Lower leg skin (tissue), 4 donors: ENCODE results near the gene GSTM2. TPM values are rescaled to one million over a fixed set of nuclear protein-coding genes. Genes with fewer than 3 reads are reported as not detected.
A peak's percentile ranks its signal among the peaks of the same experiment; 100 is the strongest.
"Not testable (repeated sequence)": the region's sequence is repeated elsewhere in the genome, so short reads cannot be mapped to it uniquely, and the experiment has no call there.

Experiments used
- DNase-seq, 2 donors: peaks; one replicate each; pipeline ENCODE4 v3.0.0-alpha.2; 2019; ENCODE audit warnings: low spot score in 2 of 2
- H3K4me3 ChIP-seq: fragments of 200-600 bp; sonication (generic); 2 replicates; pipeline ENCODE4 v1.5.1; 2017; ENCODE audit warnings: mild to moderate bottlenecking, low read depth; ENCODE audit not compliant: poor library complexity, severe bottlenecking
- POLR2A ChIP-seq, 2 donors: fragments of 450-650 bp; IDR thresholded peaks; one replicate each; pipeline ENCODE4 v1.6.1; 2016 to 2017; ENCODE audit warnings: antibody characterized with exemption in 2 of 2, mild to moderate bottlenecking in 1 of 2, moderate library complexity in 1 of 2
- WGBS, 2 donors: methylation state at CpG; one replicate each; pipeline ENCODE4 v1.1.5; 2018; 5-methylcytosine and 5-hydroxymethylcytosine counted together
- intact Hi-C: fragments of 100-400 bp; cut with DNase I; formaldehyde crosslinking; loops from one replicate; pipeline ENCODE4 v1.15.0; 2023; ENCODE audit warnings: low total_unique reads
- total RNA-seq, 4 donors: library from RNA; depleted of rRNA; stranded (reverse); fragments of >200 nt; gene quantifications; one replicate each; pipeline ENCODE4 v1.1.0, GENCODE V29; 2016
- TF ChIP-seq, protein P1 (sequence below), 3 donors: fragments of 450-650 bp; IDR thresholded peaks; one replicate each; pipeline ENCODE4 v1.5.1; 2016; ENCODE audit warnings: antibody characterized with exemption in 3 of 3, mild to moderate bottlenecking in 3 of 3, moderate library complexity in 2 of 3

Gene GSTM2
- total RNA-seq, 4 donors from 2014 or later = 48.1 to 183 (median 57.2) TPM

- 79 to 83% methylated on average over 3 of the region's 3 CpGs for WGBS, 2 donors
- no peak for DNase-seq
- no peak overlapping the region for H3K4me3 ChIP-seq
- TF ChIP-seq POLR2A (IDR thresholded peaks at IDR 0.05) = no peak
- TF ChIP-seq, protein P1, sequence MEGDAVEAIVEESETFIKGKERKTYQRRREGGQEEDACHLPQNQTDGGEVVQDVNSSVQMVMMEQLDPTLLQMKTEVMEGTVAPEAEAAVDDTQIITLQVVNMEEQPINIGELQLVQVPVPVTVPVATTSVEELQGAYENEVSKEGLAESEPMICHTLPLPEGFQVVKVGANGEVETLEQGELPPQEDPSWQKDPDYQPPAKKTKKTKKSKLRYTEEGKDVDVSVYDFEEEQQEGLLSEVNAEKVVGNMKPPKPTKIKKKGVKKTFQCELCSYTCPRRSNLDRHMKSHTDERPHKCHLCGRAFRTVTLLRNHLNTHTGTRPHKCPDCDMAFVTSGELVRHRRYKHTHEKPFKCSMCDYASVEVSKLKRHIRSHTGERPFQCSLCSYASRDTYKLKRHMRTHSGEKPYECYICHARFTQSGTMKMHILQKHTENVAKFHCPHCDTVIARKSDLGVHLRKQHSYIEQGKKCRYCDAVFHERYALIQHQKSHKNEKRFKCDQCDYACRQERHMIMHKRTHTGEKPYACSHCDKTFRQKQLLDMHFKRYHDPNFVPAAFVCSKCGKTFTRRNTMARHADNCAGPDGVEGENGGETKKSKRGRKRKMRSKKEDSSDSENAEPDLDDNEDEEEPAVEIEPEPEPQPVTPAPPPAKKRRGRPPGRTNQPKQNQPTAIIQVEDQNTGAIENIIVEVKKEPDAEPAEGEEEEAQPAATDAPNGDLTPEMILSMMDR (IDR thresholded peaks at IDR 0.05) = no peak
- intact Hi-C loops = no loop called here
These were observed 9.6 kb downstream of the GSTM2 start for GRCh38 chr1:109677459-109677858.

DNA sequence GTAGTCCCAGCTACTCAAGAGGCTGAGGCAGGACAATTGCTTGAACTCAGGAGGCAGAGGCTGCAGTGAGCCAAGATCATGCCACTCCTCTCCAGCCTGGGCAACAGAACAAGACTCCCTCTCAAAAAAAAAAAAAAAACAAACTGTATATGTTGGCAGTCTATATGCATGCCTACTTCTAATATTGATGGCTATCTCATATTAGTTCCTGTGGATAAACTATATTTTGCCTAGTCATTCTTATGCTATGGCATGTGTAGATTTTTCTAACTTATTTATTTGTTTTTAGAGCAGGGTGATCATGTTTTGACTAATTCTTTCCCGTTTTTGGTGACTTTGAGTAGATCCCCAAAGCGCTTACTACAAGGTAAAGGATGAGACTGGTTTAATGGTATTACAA lies 10.8 kb downstream of the GSTM2 start:
- DNase-seq, H3K4me3 ChIP-seq, intact Hi-C loops: not testable (repeated sequence)
- 71 to 75% methylated on average over 2 of the region's 2 CpGs for WGBS, 2 donors

DNA sequence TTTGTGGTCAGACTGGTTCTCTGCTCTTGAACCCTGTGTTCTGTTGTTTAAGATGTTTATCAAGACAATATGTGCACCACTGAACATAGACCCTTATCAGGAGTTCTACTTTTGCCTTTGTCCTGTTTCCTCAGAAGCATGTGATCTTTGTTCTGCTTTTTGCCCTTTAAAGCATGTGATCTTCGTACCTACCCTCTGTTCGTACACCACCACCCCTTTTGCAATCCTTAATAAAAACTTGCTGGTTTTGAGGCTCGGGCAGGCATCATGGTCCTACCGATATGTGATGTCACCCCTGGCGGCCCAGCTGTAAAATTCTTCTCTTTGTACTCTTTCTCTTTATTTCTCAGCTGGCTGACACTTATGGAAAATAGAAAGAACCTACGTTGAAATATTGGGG lies 16.9 kb downstream of the GSTM2 start:
- no CpG with 5 or more reads among the region's 6 CpGs for WGBS, 2 donors
- intact Hi-C loops, H3K4me3 ChIP-seq, DNase-seq: not testable (repeated sequence)

DNA sequence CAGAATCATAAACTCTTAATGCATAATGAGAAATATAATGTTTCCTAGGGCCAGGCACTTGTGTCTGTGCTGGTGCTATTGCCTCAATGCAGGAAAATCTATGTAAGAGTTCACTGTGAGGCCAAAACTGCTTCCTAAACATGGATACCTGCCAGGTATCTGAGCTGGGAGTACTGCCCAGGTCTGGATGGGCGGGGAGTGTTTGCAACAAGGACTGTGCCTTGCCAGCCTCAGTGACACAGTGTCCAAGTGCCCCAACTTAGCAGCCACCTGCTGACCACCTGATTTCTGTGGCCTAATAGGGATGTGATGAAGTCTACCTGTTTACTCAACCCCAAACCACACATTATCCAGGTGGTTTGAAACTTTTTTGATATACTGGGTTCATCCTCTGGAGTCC lies 17.5 kb downstream of the GSTM2 start:
- H3K4me3 ChIP-seq, intact Hi-C loops, DNase-seq: not testable (repeated sequence)
- whole genome bisulfite sequencing, 2 donors = no CpG with 5 or more reads among the region's 1 CpG

- DNase-seq, H3K4me3 ChIP-seq, intact Hi-C loops: not testable (repeated sequence)
- no CpG with 5 or more reads among the region's 4 CpGs for WGBS, 2 donors
These were observed 18.0 kb downstream of the GSTM2 start for GRCh38 chr1:109685890-109686289.

DNA sequence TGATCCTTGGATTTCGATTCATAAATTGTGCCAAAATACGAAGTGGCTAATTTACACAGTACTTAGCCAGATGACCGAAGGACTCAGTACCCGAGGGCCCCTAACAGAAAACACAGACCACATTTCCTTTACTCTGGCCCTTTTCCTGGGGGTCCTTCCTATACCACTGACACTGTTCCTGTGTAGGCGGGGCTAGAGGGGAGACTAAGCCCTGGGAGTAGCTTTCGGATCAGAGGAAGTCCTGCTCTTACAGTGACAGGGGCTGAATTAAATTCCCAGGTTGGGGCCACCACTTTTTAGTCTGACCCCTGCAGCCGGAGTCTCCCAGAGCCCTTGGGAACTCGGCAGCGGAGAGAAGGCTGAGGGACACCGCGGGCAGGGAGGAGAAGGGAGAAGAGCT lies 19.3 kb downstream of the GSTM2 start:
- DNase-seq, intact Hi-C loops, H3K4me3 ChIP-seq: not testable (repeated sequence)
- WGBS, 2 donors = no CpG with 5 or more reads among the region's 11 CpGs

- WGBS, 2 donors = no CpG with 5 or more reads among the region's 46 CpGs
- no peak within 1 kb of the TSS for H3K4me3 ChIP-seq
- intact Hi-C loops = no loop called here
- TF ChIP-seq, protein P1 (IDR thresholded peaks at IDR 0.05) = no peak
- no peak for TF ChIP-seq POLR2A (IDR thresholded peaks at IDR 0.05)
- peak in 1 of 2 donors; percentile 95 for DNase-seq
These were observed 20.0 kb downstream of the GSTM2 start, which contains the start of gene GSTM1 for GRCh38 chr1:109687641-109688499. Gene GSTM1 (plus strand): TSS chr1:109687817. CDS start chr1:109687874, 57 bp downstream.

DNA sequence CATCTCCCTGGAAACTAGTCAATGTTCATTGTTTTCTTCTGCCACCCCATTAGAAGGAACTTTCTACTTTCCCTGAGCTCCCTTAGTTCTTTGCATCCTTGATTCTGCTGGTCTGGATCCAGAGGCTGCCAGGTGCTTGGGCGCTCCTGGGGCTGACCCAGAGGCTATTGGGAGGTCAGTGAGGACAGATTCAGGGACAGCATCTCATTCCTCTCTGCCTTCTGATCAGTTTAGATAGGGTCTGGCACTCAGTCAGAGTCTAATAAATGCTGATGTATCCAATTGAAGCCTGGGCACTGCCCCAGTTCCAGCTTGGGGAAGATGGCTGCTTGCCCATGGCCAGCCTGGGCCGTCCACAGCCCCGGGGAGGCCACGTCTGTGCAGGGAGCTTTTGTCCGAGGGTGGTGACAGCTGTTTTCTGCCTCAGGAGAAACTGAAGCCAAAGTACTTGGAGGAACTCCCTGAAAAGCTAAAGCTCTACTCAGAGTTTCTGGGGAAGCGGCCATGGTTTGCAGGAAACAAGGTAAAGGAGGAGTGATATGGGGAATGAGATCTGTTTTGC lies 22.1 kb downstream of the GSTM2 start:
- TF ChIP-seq POLR2A (IDR thresholded peaks at IDR 0.05) = no peak
- TF ChIP-seq, protein P1 (IDR thresholded peaks at IDR 0.05) = no peak
- peak in 1 of 2 donors; percentile 70 for DNase-seq
- no peak overlapping the region for H3K4me3 ChIP-seq
- no CpG with 5 or more reads among the region's 6 CpGs for WGBS, 2 donors
- intact Hi-C loops = no loop called here
